ENCODE data around the gene MSI2.

DNA sequence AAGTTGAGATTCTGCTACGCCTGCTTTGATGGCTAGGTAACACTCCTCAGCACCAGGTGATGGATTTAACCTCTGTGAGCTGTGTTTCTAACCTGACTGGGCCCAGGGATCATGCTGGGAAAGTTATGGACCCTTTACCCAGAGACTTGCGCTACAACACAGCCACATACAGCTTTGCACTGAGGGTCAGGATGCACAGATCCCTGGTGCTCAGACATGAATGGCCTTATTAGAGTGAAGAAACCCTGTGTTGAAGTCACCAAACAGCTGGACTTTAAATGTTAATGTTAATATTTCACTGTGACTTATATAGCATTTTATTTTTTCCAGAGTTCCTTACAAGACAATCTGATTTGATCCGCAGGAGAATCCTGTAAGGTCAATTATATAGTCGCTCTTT lies 114.3 kb downstream of the MSI2 start:
- TF ChIP-seq, protein P1, sequence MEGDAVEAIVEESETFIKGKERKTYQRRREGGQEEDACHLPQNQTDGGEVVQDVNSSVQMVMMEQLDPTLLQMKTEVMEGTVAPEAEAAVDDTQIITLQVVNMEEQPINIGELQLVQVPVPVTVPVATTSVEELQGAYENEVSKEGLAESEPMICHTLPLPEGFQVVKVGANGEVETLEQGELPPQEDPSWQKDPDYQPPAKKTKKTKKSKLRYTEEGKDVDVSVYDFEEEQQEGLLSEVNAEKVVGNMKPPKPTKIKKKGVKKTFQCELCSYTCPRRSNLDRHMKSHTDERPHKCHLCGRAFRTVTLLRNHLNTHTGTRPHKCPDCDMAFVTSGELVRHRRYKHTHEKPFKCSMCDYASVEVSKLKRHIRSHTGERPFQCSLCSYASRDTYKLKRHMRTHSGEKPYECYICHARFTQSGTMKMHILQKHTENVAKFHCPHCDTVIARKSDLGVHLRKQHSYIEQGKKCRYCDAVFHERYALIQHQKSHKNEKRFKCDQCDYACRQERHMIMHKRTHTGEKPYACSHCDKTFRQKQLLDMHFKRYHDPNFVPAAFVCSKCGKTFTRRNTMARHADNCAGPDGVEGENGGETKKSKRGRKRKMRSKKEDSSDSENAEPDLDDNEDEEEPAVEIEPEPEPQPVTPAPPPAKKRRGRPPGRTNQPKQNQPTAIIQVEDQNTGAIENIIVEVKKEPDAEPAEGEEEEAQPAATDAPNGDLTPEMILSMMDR (IDR thresholded peaks at IDR 0.05; ENCODE audit: insufficient read depth, low read depth, low read length) = no peak
- no peak for TF ChIP-seq EZH2 (IDR thresholded peaks at IDR 0.05; ENCODE audit: insufficient read depth, low read length)
